SK-N-MC (cell line): ENCODE data around the gene CREM.

Experiments
- EZH2 ChIP-seq: fragments of 200-600 bp; sonication (generic); IDR thresholded peaks from one replicate; pipeline ENCODE4 v1.6.1; 2017; ENCODE audit warnings: antibody characterized with exemption
- POLR2AphosphoS5 ChIP-seq: IDR thresholded peaks from 2 replicates; pipeline ENCODE4 v1.6.1; 2012; ENCODE audit warnings: mild to moderate bottlenecking, low read depth, low read length, borderline replicate concordance

DNA sequence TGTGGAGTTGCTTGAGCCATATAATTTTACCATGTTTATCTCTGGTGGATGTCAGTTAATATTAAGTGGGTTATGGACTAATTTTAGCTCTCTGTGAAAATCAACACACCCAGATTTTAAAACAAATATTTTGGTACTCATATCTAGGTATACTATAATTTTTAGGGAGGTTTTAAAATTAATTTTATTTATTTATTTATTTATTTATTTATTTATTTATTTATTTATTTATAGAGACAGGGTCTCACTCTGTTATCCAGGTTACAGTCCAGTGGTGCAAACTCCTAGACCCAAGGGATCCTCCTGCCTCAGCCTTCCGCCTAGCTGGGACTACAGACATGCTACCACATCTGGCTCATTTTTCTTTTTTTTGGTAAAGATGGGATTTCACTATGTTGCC lies 7.3 kb upstream of the CREM start:
- no peak for TF ChIP-seq EZH2
- no peak for TF ChIP-seq POLR2AphosphoS5
